Germinal center (tissue), 1 donor: ENCODE results near the gene OS9.
A peak's percentile ranks its signal among the peaks of the same experiment; 100 is the strongest.

Source experiments
- DNase-seq: peaks from one replicate; pipeline ENCODE4 v3.0.0; 2012; ENCODE audit warnings: mixed read lengths, low spot score

The OS9 gene

GRCh38 chr12:57754411-57755193 is 60.7 kb downstream of the OS9 start, which contains the start of gene MARCHF9:
Gene MARCHF9 (plus strand): TSS chr12:57755103. CDS start chr12:57755529, 426 bp downstream.
- DNase-seq: peak; percentile 84

GRCh38 chr12:57755194-57755453 is 61.2 kb downstream of the OS9 start:
- DNase-seq: no peak

GRCh38 chr12:57755454-57756372 is 61.8 kb downstream of the OS9 start:
- peak; percentile 68 for DNase-seq

GRCh38 chr12:57756406-57757341 is 62.7 kb downstream of the OS9 start:
- DNase-seq: peak; percentile 86

GRCh38 chr12:57757771-57758170 is 63.8 kb downstream of the OS9 start:
- no peak for DNase-seq

- DNase-seq: no peak
Observed at GRCh38 chr12:57758552-57759359, 64.8 kb downstream of the OS9 start.

GRCh38 chr12:57759360-57759980 is 65.5 kb downstream of the OS9 start:
- peak; percentile 62 for DNase-seq

- no peak for DNase-seq
Observed at GRCh38 chr12:57760347-57760982, 66.5 kb downstream of the OS9 start.

GRCh38 chr12:57761391-57761998 is 67.6 kb downstream of the OS9 start:
- no peak for DNase-seq

- no peak for DNase-seq
Observed at GRCh38 chr12:57762463-57762862, 68.5 kb downstream of the OS9 start.

- DNase-seq: no peak
Observed at GRCh38 chr12:57763881-57764661, 70.1 kb downstream of the OS9 start.

GRCh38 chr12:57764662-57765002 is 70.7 kb downstream of the OS9 start:
- no peak for DNase-seq

- peak; percentile 53 for DNase-seq
Observed at GRCh38 chr12:57765003-57765697, 71.2 kb downstream of the OS9 start.

- DNase-seq: no peak
Observed at GRCh38 chr12:57765698-57766463, 71.9 kb downstream of the OS9 start.

GRCh38 chr12:57766464-57767304 is 72.8 kb downstream of the OS9 start, which contains the start of gene CYP27B1:
Gene CYP27B1 (minus strand): TSS chr12:57767078. CDS start chr12:57767041, 37 bp downstream.
- DNase-seq: no peak

- DNase-seq: no peak
Observed at GRCh38 chr12:57767305-57767698, 73.4 kb downstream of the OS9 start.

- DNase-seq: no peak
Observed at GRCh38 chr12:57767876-57768275, 73.9 kb downstream of the OS9 start.
